ENCODE measurements around the gene CES4A.
"Not testable (repeated sequence)": the region's sequence is repeated elsewhere in the genome, so short reads cannot be mapped to it uniquely, and the experiment has no call there.

Gene CES4A

GRCh38 chr16:66993558-66993957 lies 5.2 kb downstream of the CES4A start:
- not testable (repeated sequence) for DNase-seq

GRCh38 chr16:66996324-66996982 lies 8.1 kb downstream of the CES4A start:
- no peak for DNase-seq

- DNase-seq, result no peak
These were observed 8.6 kb downstream of the CES4A start for GRCh38 chr16:66996983-66997358.

GRCh38 chr16:67000384-67001351 lies 12.3 kb downstream of the CES4A start:
- no peak for DNase-seq

GRCh38 chr16:67001726-67002125 lies 13.3 kb downstream of the CES4A start:
- no peak for DNase-seq

GRCh38 chr16:67006930-67007658 lies 18.7 kb downstream of the CES4A start:
- no peak for DNase-seq

GRCh38 chr16:67009158-67009557 lies 20.8 kb downstream of the CES4A start:
- no peak for DNase-seq

- DNase-seq, result no peak
These were observed 22.9 kb downstream of the CES4A start for GRCh38 chr16:67011274-67011673.

GRCh38 chr16:67013233-67013822 lies 24.9 kb downstream of the CES4A start:
- no peak for DNase-seq

GRCh38 chr16:67013823-67014633 lies 25.6 kb downstream of the CES4A start:
- peak; percentile 68 for DNase-seq

- DNase-seq, result no peak
These were observed 26.4 kb downstream of the CES4A start for GRCh38 chr16:67014634-67015312.

- peak; percentile 12 for DNase-seq
These were observed 26.9 kb downstream of the CES4A start for GRCh38 chr16:67015313-67015731.

- DNase-seq, result no peak
These were observed 27.8 kb downstream of the CES4A start for GRCh38 chr16:67016143-67016542.

GRCh38 chr16:67016681-67017420 lies 28.5 kb downstream of the CES4A start:
- DNase-seq, result no peak

- DNase-seq, result no peak
These were observed 29.0 kb downstream of the CES4A start for GRCh38 chr16:67017421-67017750.

- DNase-seq, result peak; percentile 94
These were observed 29.6 kb downstream of the CES4A start for GRCh38 chr16:67017810-67018488.

GRCh38 chr16:67019171-67019570 lies 30.8 kb downstream of the CES4A start:
- DNase-seq, result no peak

- no peak for DNase-seq
These were observed 32.9 kb downstream of the CES4A start for GRCh38 chr16:67021321-67021720.

- no peak for DNase-seq
These were observed 34.3 kb downstream of the CES4A start for GRCh38 chr16:67022531-67023214.

- no peak for DNase-seq
These were observed 35.3 kb downstream of the CES4A start for GRCh38 chr16:67023689-67024088.

Measured in OCI-M1 (cell line).